Parathyroid adenoma (tissue), 2 donors: Measurements from ENCODE around the gene NEFH.

Source experiments
- H2AFZ ChIP-seq: fragments of 300-600 bp; sonication (generic); one replicate; pipeline ENCODE4 v1.7.0; 2017; ENCODE audit warnings: antibody characterized with exemption, mild to moderate bottlenecking
- H3K27ac ChIP-seq: fragments of 300-600 bp; sonication (generic); one replicate; pipeline ENCODE4 v1.7.0; 2017
- H3K27me3 ChIP-seq: fragments of 300-600 bp; sonication (generic); one replicate; pipeline ENCODE4 v1.7.0; 2017; ENCODE audit warnings: low read length; ENCODE audit not compliant: control insufficient read depth, insufficient read depth
- H3K36me3 ChIP-seq: fragments of 300-600 bp; sonication (generic); one replicate; pipeline ENCODE4 v1.7.0; 2017; ENCODE audit warnings: low read length; ENCODE audit not compliant: control insufficient read depth, insufficient read depth
- H3K4me1 ChIP-seq: fragments of 300-600 bp; sonication (generic); one replicate; pipeline ENCODE4 v1.7.0; 2017; ENCODE audit warnings: control low read depth
- H3K4me2 ChIP-seq: fragments of 300-600 bp; sonication (generic); one replicate; pipeline ENCODE4 v1.7.0; 2017; ENCODE audit warnings: low read length
- H3K4me3 ChIP-seq: fragments of 300-600 bp; sonication (generic); one replicate; pipeline ENCODE4 v1.7.0; 2017; ENCODE audit warnings: low read depth, low read length
- H3K79me2 ChIP-seq: fragments of 300-600 bp; sonication (generic); one replicate; pipeline ENCODE4 v1.7.0; 2017; ENCODE audit warnings: control low read depth
- H3K9ac ChIP-seq: fragments of 300-600 bp; sonication (generic); one replicate; pipeline ENCODE4 v1.7.0; 2017; ENCODE audit warnings: mild to moderate bottlenecking
- H3K9me3 ChIP-seq: fragments of 300-600 bp; sonication (generic); one replicate; pipeline ENCODE4 v1.7.0; 2017; ENCODE audit warnings: low read length; ENCODE audit not compliant: control insufficient read depth
- CTCF ChIP-seq: fragments of 300-600 bp; sonication (generic); IDR thresholded peaks from one replicate; pipeline ENCODE4 v1.7.0; 2017; ENCODE audit warnings: antibody characterized with exemption, mild to moderate bottlenecking
- donor health status: primary hyperparathyroidism.

NEFH gene

GRCh38 chr22:29512031-29512430 is 32.0 kb downstream of the NEFH start:
- Histone ChIP-seq H3K4me1 (no peaks in the 10 kb centered on the region), H3K9me3 (no peaks in the 10 kb centered on the region), H3K27me3 (no peaks in the 10 kb centered on the region), H3K27ac (no peak overlapping the region), H3K4me3 (no peak overlapping the region), H2AFZ (no peak overlapping the region), H3K9ac (no peak overlapping the region), H3K4me2 (no peak overlapping the region), H3K79me2 (no peaks in the 10 kb centered on the region), H3K36me3 (no peaks in the 10 kb centered on the region)
- TF ChIP-seq CTCF: no peak

GRCh38 chr22:29517215-29517908 is 37.3 kb downstream of the NEFH start:
- Histone ChIP-seq H3K79me2 (no peaks in the 10 kb centered on the region), H2AFZ (no peak overlapping the region), H3K9me3 (no peaks in the 10 kb centered on the region), H3K4me2 (no peak overlapping the region), H3K27me3 (no peaks in the 10 kb centered on the region), H3K4me1 (no peaks in the 10 kb centered on the region), H3K4me3 (no peak overlapping the region), H3K36me3 (no peaks in the 10 kb centered on the region), H3K27ac (no peak overlapping the region), H3K9ac (no peak overlapping the region)
- TF ChIP-seq CTCF: no peak

GRCh38 chr22:29518427-29518826 is 38.4 kb downstream of the NEFH start:
- Histone ChIP-seq H3K9me3 (no peaks in the 10 kb centered on the region), H3K9ac (no peak overlapping the region), H2AFZ (no peak overlapping the region), H3K27me3 (no peaks in the 10 kb centered on the region), H3K4me3 (no peak overlapping the region), H3K36me3 (no peaks in the 10 kb centered on the region), H3K4me1 (no peaks in the 10 kb centered on the region), H3K4me2 (no peak overlapping the region), H3K79me2 (no peaks in the 10 kb centered on the region), H3K27ac (no peak overlapping the region)
- no peak for TF ChIP-seq CTCF

GRCh38 chr22:29519996-29520395 is 40.0 kb downstream of the NEFH start:
- H3K36me3 ChIP-seq: no peaks in the 10 kb centered on the region
- H3K9ac ChIP-seq: no peak overlapping the region
- H3K4me3 ChIP-seq: no peak overlapping the region
- H3K4me2 ChIP-seq: no peak overlapping the region
- no peaks in the 10 kb centered on the region for H3K79me2 ChIP-seq
- H3K27ac ChIP-seq: no peak overlapping the region
- no peak overlapping the region for H2AFZ ChIP-seq
- H3K27me3 ChIP-seq: no peaks in the 10 kb centered on the region
- no peaks in the 10 kb centered on the region for H3K4me1 ChIP-seq
- no peak for TF ChIP-seq CTCF
- H3K9me3 ChIP-seq: no peaks in the 10 kb centered on the region

- Histone ChIP-seq H3K4me2 (no peak overlapping the region), H3K27me3 (no peaks in the 10 kb centered on the region), H3K27ac (no peak overlapping the region), H3K4me1 (no peaks in the 10 kb centered on the region), H2AFZ (no peak overlapping the region), H3K36me3 (no peaks in the 10 kb centered on the region), H3K9ac (no peak overlapping the region), H3K9me3 (no peaks in the 10 kb centered on the region), H3K4me3 (no peak overlapping the region), H3K79me2 (no peaks in the 10 kb centered on the region)
- TF ChIP-seq CTCF: no peak
Observed at GRCh38 chr22:29520851-29521250, 40.8 kb downstream of the NEFH start.
